ENCODE data around the gene C1QL2. TPM values are rescaled to one million over a fixed set of nuclear protein-coding genes. Genes with fewer than 3 reads are reported as not detected.

Gene C1QL2
- polyA plus RNA-seq (ENCODE audit: insufficient read length in 12 of 12) = not detected
- long read RNA-seq, donor 1 = 0 reads
- long read RNA-seq, donor 2 = 0 reads
- long read RNA-seq, donor 3 = 0 reads
- long read RNA-seq, donor 4 = 0 reads
- long read RNA-seq, donor 5 = 0 reads
- long read RNA-seq, donor 6 = 0 reads
- long read RNA-seq, donor 7 = 0 reads
- long read RNA-seq, donor 8 = 0 reads
- long read RNA-seq, donor 9 = 0 reads
- long read RNA-seq, donor 10 = 0 reads
- long read RNA-seq, donor 11 = 0 reads

- DNase-seq = no peak
These were observed at the start of gene C1QL2 for GRCh38 chr2:119158563-119159347. Gene C1QL2 (minus strand): TSS chr2:119158751. CDS start chr2:119158269, 482 bp downstream.

GRCh38 chr2:119207447-119207846 lies 48.9 kb upstream of the C1QL2 start:
- no peak for DNase-seq

DNA sequence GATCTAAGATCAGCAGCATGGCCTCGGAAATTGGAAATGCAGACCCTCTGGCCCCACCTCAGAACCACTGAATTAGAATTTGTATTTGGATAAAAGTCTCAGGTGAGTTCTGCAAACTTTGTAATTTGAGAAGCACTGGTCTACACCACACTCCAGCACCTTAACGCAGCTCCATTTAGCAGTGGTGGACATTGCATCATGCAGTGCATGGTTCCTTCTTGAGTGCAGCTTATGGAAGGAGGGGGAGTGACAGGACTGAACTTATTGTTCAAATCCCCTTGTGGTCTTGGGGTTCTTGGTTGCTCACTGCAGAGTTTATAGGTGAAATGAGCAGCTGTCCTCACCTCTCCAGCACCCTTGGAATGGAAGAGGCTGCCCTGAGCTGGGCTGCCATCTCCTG lies 47.6 kb upstream of the C1QL2 start:
- DNase-seq = no peak

DNA sequence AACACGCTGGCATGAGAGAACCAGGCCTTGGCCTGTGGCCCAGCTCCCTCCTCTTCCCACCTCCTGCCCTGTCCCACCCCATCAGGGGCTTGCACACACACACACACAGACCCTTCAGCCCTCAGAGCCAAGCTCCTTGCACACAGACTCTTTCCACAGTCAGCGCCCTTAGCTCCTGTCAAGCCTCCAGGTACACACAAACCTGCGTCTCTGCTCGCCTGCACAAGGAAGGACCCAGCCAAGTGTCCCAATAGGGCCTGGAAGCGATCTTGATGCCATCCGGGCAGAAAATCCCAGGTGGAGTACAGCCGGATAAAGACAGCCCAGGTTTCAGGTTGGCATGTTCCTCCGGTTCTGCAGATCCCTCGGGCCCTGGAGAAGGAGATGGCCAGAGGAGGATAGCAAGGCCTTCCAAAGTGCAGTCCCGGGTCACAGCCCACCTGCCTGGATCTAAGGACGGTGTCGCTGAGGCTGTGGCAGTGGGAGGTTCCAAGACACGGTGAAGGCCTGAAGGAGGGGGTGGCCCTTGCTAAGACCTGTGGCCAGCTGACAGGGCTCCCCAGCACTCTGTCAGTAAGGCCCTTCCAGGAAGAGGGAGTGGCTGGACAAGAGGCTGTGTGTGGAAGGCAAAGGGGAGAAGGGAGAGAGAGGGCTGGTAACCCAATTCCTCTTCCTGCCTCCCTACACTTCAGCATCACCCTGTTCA lies 46.6 kb upstream of the C1QL2 start:
- DNase-seq = no peak

DNA sequence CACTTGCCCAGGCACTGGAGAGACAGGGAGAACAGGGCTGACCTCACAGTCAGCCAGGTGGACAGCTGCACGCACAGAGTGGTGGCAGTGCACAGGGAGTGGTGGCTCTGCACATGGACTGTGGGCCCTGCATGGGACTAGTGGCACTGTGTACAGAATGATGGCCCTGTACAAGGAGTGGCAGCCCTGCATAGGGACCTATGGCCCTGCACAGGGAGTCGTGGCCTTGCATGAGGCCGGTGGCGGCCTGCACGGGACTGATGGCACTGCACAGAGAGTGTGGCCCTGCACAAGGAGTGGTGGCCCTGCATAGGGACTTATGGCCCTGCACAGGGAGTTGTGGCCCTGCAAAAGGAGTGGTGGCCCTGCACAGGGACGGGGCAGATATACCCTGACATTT lies 46.0 kb upstream of the C1QL2 start:
- DNase-seq = no peak

DNA sequence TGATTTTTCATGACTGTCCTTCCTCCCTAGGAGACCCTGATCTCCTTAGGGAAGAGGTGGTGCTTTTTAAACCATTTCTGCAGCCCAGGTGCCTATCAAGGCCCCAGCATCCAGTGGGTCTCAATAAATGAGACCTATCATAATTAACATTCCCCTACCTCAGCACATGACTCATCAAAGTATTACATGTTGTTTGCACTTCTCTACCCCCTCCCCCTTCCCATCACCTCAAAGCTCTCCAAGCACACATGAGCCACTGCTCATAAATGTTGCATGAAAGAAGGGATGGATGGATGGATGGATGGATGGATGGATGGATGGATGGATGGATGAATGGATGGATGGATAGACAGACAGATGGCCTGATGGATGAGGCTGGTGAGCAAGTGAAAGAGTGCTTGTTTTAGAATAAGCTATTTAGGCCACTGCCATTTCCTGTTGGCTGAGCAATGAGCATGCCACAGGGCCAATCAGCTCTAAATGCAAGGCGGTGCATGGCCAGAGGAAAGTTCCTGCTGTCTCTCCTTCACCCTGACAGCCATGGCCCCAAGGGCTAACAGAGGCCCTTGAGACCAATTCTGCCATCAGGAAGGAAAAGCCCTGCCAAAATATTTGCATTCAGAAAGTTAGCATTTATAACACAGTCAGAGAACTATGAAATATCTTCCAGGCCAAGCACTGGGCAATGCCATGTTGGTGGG lies 44.2 kb upstream of the C1QL2 start:
- DNase-seq = no peak

GRCh38 chr2:119201815-119202214 lies 43.3 kb upstream of the C1QL2 start:
- no peak for DNase-seq

GRCh38 chr2:119198240-119198840 lies 39.8 kb upstream of the C1QL2 start:
- DNase-seq = no peak

- no peak for DNase-seq
These were observed 39.1 kb upstream of the C1QL2 start for GRCh38 chr2:119197529-119198239.

DNA sequence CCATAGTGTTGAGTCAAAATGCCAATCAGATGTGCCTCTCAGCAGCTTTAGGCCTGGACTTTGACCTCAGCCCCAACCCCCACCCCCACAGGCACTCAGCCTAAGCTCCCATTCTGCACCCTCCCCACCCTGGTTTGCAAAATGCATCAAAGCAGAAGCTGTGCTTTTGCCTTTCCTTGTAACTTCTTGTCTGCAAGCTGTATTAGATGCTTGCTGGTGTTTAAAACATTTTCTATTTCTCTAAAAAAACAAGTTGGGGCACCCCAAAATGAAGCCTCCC lies 38.5 kb upstream of the C1QL2 start:
- no peak for DNase-seq

GRCh38 chr2:119196301-119197125 lies 38.0 kb upstream of the C1QL2 start:
- no peak for DNase-seq

DNA sequence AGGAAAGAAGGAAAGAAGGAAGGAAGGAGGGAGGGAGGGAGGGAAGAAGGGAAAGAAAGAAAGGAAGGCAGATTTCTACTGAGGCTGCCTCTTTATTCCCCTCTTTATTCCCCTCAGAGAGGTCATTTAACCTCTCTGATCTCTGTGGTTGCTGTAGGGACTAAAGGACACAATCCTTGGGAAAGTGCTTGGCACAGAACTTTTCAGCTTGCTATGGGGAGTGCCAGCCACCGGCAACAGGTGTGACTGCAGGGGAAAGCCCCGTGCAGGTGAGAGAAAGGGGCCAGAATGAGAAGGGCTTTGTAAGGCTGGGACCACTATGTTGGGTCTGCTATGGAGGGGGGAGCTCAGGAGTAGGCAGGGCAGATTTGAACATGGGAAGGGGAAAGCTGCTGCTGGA lies 37.3 kb upstream of the C1QL2 start:
- no peak for DNase-seq

- DNase-seq = no peak
These were observed 36.5 kb upstream of the C1QL2 start for GRCh38 chr2:119195001-119195400.

DNA sequence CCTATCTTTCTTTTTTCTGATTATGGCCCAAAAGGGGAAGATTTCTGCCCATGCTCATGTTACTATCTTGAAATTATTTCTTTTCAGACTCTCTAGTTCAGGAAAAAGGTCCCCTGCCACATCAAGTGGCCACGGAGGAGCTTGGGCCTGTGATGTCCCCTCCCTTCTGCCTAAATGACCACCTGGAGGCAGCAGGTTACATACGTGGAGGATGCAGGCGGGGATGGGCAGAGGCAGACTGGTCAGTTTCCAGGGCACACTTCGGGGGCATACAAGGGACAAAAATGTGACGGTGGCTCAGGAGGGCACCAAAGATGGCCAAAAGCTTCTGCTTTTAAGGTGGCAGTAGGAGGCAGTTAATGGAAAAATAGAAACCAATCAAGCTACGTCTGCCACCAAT lies 34.3 kb upstream of the C1QL2 start:
- no peak for DNase-seq

GRCh38 chr2:119190321-119191111 lies 32.0 kb upstream of the C1QL2 start:
- DNase-seq = no peak

GRCh38 chr2:119184512-119184911 lies 26.0 kb upstream of the C1QL2 start:
- no peak for DNase-seq

DNA sequence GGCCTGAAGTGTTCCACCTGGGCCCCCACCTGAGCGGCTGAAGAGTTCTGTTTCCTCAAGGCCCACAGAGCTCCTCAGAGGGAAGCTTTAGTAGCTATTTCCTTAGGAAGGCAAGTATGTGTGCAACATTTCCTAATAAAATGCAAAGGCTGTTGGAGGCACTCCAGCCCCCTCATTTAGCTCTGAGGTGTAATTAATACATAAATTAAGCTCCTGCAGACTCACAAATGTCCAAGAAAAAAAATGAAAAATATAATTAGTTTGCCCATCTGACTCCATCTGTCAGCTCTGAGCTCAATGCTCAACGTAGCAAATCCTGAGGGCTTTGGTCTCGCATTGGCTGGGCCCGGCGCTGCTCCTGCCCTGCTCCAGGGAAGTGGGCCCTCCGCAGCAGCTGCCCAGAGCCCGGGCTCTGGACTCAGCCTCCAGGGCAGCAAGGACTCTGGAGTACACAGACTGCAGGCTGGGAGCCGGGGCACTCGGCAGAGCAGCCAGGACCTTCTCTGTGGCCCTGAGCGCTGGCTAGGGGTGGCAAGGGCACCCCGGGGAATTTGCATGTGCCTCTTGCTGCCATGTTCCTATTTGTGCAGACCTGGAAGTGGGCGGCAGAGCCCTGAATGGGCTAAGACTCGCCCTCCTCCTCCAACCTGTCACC lies 23.4 kb upstream of the C1QL2 start:
- no peak for DNase-seq

DNA sequence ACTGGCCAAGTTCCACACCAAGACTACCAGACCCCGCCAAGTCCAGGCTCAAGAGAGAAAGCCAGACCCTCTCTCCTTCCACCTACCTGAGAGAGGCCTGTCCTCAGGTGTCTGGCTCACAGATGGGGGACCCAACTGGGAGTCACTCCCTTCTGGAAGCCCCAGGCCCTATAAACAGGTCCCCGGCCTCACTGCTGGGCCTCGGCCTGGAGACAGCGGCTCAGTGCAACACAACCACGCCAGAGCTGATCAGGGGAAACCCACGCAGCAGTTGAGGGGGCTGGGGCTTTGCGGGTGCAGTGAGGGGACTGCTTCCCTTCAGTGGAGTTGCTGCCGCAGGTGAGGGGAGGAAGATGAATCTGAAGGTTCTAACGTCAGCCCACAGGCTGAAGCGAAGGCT lies 22.8 kb upstream of the C1QL2 start:
- no peak for DNase-seq

- DNase-seq = no peak
These were observed 22.3 kb upstream of the C1QL2 start for GRCh38 chr2:119180892-119181291.

Measured in muscle of arm (tissue), 14 donors.